HG03196 (cell line): Measurements from ENCODE around the gene IRF2BPL.
A peak's percentile ranks its signal among the peaks of the same experiment; 100 is the strongest.

Experiments used
- ATAC-seq: cut with Tn5 transposase; IDR thresholded peaks from one replicate; pipeline ENCODE4 v1.9.1; 2021; ENCODE audit not compliant: unreplicated experiment

IRF2BPL gene

GRCh38 chr14:76990084-76990483, 38.4 kb downstream of the IRF2BPL start:
- no peak for ATAC-seq

- no peak for ATAC-seq
These were observed 40.5 kb downstream of the IRF2BPL start for GRCh38 chr14:76987956-76988520.

- no peak for ATAC-seq
These were observed 42.3 kb downstream of the IRF2BPL start for GRCh38 chr14:76986231-76986565.

GRCh38 chr14:76985540-76986230, 42.8 kb downstream of the IRF2BPL start:
- ATAC-seq, result no peak

- ATAC-seq, result no peak
These were observed 43.6 kb downstream of the IRF2BPL start for GRCh38 chr14:76984787-76985375.

- ATAC-seq, result no peak
These were observed 44.2 kb downstream of the IRF2BPL start for GRCh38 chr14:76984297-76984696.

GRCh38 chr14:76981670-76982069, 46.8 kb downstream of the IRF2BPL start:
- ATAC-seq, result no peak

GRCh38 chr14:76977793-76978720, 50.5 kb downstream of the IRF2BPL start:
- peak; percentile 49 for ATAC-seq

- ATAC-seq, result no peak
These were observed 52.1 kb downstream of the IRF2BPL start for GRCh38 chr14:76976240-76977005.

GRCh38 chr14:76975812-76976211, 52.7 kb downstream of the IRF2BPL start:
- no peak for ATAC-seq

- no peak for ATAC-seq
These were observed 53.5 kb downstream of the IRF2BPL start for GRCh38 chr14:76975051-76975450.
